Lower leg skin (tissue), 4 donors: ENCODE results near the gene TMOD4. TPM values are rescaled to one million over a fixed set of nuclear protein-coding genes. Genes with fewer than 3 reads are reported as not detected.

Source experiments
- DNase-seq, 2 donors: peaks; one replicate each; pipeline ENCODE4 v3.0.0-alpha.2; 2019; ENCODE audit warnings: low spot score in 2 of 2
- H3K4me3 ChIP-seq: fragments of 200-600 bp; sonication (generic); 2 replicates; pipeline ENCODE4 v1.5.1; 2017; ENCODE audit warnings: mild to moderate bottlenecking, low read depth; ENCODE audit not compliant: poor library complexity, severe bottlenecking
- CTCF ChIP-seq, 3 donors: fragments of 450-650 bp; IDR thresholded peaks; one replicate each; pipeline ENCODE4 v1.5.1; 2016; ENCODE audit warnings: antibody characterized with exemption in 3 of 3, mild to moderate bottlenecking in 3 of 3, moderate library complexity in 2 of 3
- POLR2A ChIP-seq, 2 donors: fragments of 450-650 bp; IDR thresholded peaks; one replicate each; pipeline ENCODE4 v1.6.1; 2016 to 2017; ENCODE audit warnings: antibody characterized with exemption in 2 of 2, mild to moderate bottlenecking in 1 of 2, moderate library complexity in 1 of 2
- WGBS, 2 donors: methylation state at CpG; one replicate each; pipeline ENCODE4 v1.1.5; 2018; 5-methylcytosine and 5-hydroxymethylcytosine counted together
- intact Hi-C: fragments of 100-400 bp; cut with DNase I; formaldehyde crosslinking; loops from one replicate; pipeline ENCODE4 v1.15.0; 2023; ENCODE audit warnings: low total_unique reads
- total RNA-seq, 4 donors: library from RNA; depleted of rRNA; stranded (reverse); fragments of >200 nt; gene quantifications; one replicate each; pipeline ENCODE4 v1.1.0, GENCODE V29; 2016

The TMOD4 gene
- total RNA-seq, 4 donors from 2014 or later, result 0.49 TPM; not detected in 3

GRCh38 chr1:151167116-151167515, 8.7 kb downstream of the TMOD4 start:
- intact Hi-C loops, result no loop called here
- no peak overlapping the region for H3K4me3 ChIP-seq
- TF ChIP-seq CTCF (IDR thresholded peaks at IDR 0.05) (no peak), POLR2A (IDR thresholded peaks at IDR 0.05) (no peak)
- DNase-seq, result no peak
- WGBS, 2 donors, result 82 to 89% methylated on average over 6 of the region's 6 CpGs

- DNase-seq, result no peak
- H3K4me3 ChIP-seq, result peak overlapping the region; percentile 65
- WGBS, 2 donors, result 2 to 4% methylated on average over 15 of the region's 15 CpGs
- no peak for TF ChIP-seq CTCF (IDR thresholded peaks at IDR 0.05)
- TF ChIP-seq POLR2A (IDR thresholded peaks at IDR 0.05), result no peak
- intact Hi-C loops, result no loop called here
These were observed 9.2 kb downstream of the TMOD4 start for GRCh38 chr1:151166505-151166956.

GRCh38 chr1:151165738-151166504, 9.9 kb downstream of the TMOD4 start, which contains the start of the genes LYSMD1 and SCNM1:
Gene LYSMD1 (minus strand): TSS chr1:151165902. CDS start chr1:151165258, 644 bp downstream.
Gene SCNM1 (plus strand): TSS chr1:151166144. CDS start chr1:151166153, 9 bp downstream.
- TF ChIP-seq CTCF (IDR thresholded peaks at IDR 0.05) (no peak), POLR2A (IDR thresholded peaks at IDR 0.05) (no peak)
- intact Hi-C loops, result no loop called here
- peak within 1 kb of the TSS; percentile 65 for H3K4me3 ChIP-seq
- WGBS, 2 donors, result 0 to 1% methylated on average over 38 of the region's 38 CpGs
- DNase-seq, result peak; percentile 98 to 99

GRCh38 chr1:151165281-151165737, 10.5 kb downstream of the TMOD4 start:
- 6 to 8% methylated on average over 15 of the region's 15 CpGs for WGBS, 2 donors
- TF ChIP-seq CTCF (IDR thresholded peaks at IDR 0.05), result no peak
- no peak for TF ChIP-seq POLR2A (IDR thresholded peaks at IDR 0.05)
- intact Hi-C loops, result no loop called here
- DNase-seq, result peak; percentile 52 to 92
- H3K4me3 ChIP-seq, result peak overlapping the region; percentile 44

DNA sequence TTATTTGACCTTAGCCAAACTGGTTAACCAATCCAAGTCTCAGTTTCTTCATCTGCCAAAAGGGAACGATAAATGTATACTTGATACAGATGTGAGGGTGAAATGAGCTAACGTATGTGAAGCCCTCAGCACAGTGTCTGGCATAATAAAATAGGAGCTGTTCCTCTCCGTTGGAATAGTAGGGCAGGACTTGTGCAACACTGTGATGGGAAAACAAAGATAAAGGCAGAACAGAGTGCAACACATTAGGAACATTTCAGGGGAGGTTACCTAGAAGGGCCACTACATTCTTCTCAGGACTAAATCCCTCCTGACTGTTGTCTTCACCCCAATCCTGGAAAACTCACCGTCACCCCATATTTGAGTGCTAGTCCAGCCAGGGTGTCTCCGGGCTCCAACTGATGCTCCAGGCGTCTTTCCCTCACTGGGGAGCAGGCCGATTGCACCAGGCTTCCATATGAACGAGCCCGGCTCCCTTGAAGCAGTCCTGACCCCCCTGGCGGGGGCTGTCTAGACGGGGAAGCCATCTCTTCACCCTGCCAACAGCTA, 11.0 kb downstream of the TMOD4 start:
- intact Hi-C loops, result no loop called here
- peak overlapping the region; percentile 44 for H3K4me3 ChIP-seq
- TF ChIP-seq CTCF (IDR thresholded peaks at IDR 0.05) (no peak), POLR2A (IDR thresholded peaks at IDR 0.05) (no peak)
- DNase-seq, result no peak
- 21 to 23% methylated on average over 11 of the region's 11 CpGs for WGBS, 2 donors
